Measurements from ENCODE around the gene GCK. TPM values are rescaled to one million over a fixed set of nuclear protein-coding genes. Genes with fewer than 3 reads are reported as not detected.

Gene GCK
- total and polyA plus RNA-seq, 2 donors (not counting 3 experiments of a cell fraction or from before 2014, with no cell fraction given): 0.17 to 0.51 TPM

DNA sequence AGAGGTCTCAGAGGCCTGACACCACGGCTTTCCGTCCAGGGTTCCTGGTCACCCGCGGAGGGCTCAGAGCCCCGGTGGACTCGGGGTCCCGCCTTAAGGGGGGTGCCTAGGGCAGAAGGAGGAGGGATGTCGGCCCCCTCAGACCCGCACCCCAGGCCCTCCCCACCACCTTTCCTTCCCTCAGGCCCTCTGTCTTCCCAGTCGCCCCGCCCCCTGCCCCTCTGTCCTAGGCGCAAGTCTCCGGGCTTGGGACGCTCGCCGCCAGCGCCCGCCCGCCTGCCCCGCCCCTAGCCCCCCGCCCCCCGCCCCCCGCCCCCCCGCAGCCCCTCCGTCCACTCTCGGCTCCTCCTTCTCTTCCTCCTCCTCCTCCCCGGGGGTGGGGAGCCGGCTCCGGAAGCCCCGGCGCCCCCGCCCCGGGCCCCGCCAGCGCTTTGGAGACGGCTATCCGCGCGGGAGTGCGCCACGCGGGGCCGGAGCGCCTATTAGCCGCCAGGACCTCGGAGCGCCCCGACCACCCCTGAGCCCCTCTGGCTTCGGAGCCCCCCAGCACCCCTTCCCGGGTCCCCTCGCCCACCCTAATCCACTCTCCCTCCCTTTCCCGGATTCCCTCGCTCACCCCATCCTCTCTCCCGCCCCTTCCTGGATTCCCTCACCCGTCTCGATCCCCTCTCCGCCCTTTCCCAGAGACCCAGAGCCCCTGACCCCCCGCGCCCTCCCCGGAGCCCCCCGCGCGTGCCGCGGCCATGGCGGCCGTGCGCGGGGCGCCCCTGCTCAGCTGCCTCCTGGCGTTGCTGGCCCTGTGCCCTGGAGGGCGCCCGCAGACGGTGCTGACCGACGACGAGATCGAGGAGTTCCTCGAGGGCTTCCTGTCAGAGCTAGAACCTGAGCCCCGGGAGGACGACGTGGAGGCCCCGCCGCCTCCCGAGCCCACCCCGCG lies 85.0 kb downstream of the GCK start, which contains the start of gene AEBP1:
AEBP1 (plus strand) TSS at position 423 of the 937 bp plus-strand sequence; CDS start at position 744, 321 bp downstream.
- H3K79me2 ChIP-seq (ENCODE audit: control insufficient read depth, insufficient read depth, low read length): peaks cover 5% of the 10 kb centered on the region
- no peaks in the 10 kb centered on the region for H3K36me3 ChIP-seq (ENCODE audit: control insufficient read depth in 2 of 2, extremely low read depth in 1 of 2, insufficient read depth in 2 of 2, low read length in 2 of 2)
- ChIA-PET CTCF (interaction anchor here (1.2 to 2.8 kb wide), 5 partner anchors 11 to 32 kb away, joined by 3 to 17 read pairs (median 6); partner anchors contain the start of gene POLD2), POLR2A (no interaction called here)
- DNase-seq (ENCODE audit: low read depth, low spot score) (peak; percentile 17), FAIRE-seq (no peak)
- H3K27me3 ChIP-seq (ENCODE audit: control insufficient read depth in 2 of 2, insufficient read depth in 2 of 2, low read length in 2 of 2): no peaks in the 10 kb centered on the region
- intact Hi-C loops (cut with micrococcal nuclease): loop anchor here (2.0 kb wide), 2 partner anchors 19 to 21 kb away; partner anchors contain the start of genes POLD2 and POLM
- H4K20me1 ChIP-seq (replicated peaks; ENCODE audit: control insufficient read depth, extremely low read depth, insufficient read depth, low read length): no peaks in the 10 kb centered on the region
- H3K4me3 ChIP-seq (replicated peaks in 1 of 3; ENCODE audit: insufficient read depth in 1 of 3, low read depth in 1 of 3, low read length in 3 of 3): peak within 1 kb of the TSS; percentile 9 to 76 (median 59)
- TSS peak; percentile 34 for BruUV-seq (replicated peaks)
- H3K9ac ChIP-seq (replicated peaks; ENCODE audit: extremely low read depth, insufficient read depth, low read length): peak within 1 kb of the TSS; percentile 23
- no peak within 1 kb of the TSS for H3K27ac ChIP-seq (ENCODE audit: insufficient read depth, low read depth, low read length)
- H3K9me1 ChIP-seq (replicated peaks; ENCODE audit: control insufficient read depth, extremely low read depth, insufficient read depth, low read length): no peaks in the 10 kb centered on the region
- no peaks in the 10 kb centered on the region for H3K9me3 ChIP-seq (replicated peaks; ENCODE audit: control insufficient read depth, insufficient read depth, low read length)
- H3K4me2 ChIP-seq (ENCODE audit: insufficient read depth, low read length): peak within 1 kb of the TSS; percentile 9
- H2AFZ ChIP-seq (ENCODE audit: low read depth, low read length): peak within 1 kb of the TSS; percentile 60
- TF ChIP-seq CTCF (IDR thresholded peaks at IDR 0.05; ENCODE audit: extremely low read depth in 1 of 2, insufficient read depth in 1 of 2, low read depth in 1 of 2, low read length in 2 of 2): no peak
- no peak for TF ChIP-seq POLR2AphosphoS5 (IDR thresholded peaks at IDR 0.05; ENCODE audit: insufficient read depth, low read depth, low read length)
- TF ChIP-seq JUN (IDR thresholded peaks at IDR 0.05; ENCODE audit: borderline replicate concordance, insufficient read depth, insufficient read length, low read depth): no peak
- TF ChIP-seq FOS (IDR thresholded peaks at IDR 0.05; ENCODE audit: borderline replicate concordance, insufficient read depth, low read length): no peak
- TF ChIP-seq, protein P1, sequence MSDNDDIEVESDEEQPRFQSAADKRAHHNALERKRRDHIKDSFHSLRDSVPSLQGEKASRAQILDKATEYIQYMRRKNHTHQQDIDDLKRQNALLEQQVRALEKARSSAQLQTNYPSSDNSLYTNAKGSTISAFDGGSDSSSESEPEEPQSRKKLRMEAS (IDR thresholded peaks at IDR 0.05; ENCODE audit: insufficient read depth, insufficient read length): no peak
- no peak for TF ChIP-seq POLR2A (IDR thresholded peaks at IDR 0.05; ENCODE audit: low read depth, low read length)
- TF ChIP-seq EZH2 (IDR thresholded peaks at IDR 0.05; ENCODE audit: borderline replicate concordance, low read depth, low read length, severe bottlenecking): no peak
- no peak for TF ChIP-seq GATA2 (IDR thresholded peaks at IDR 0.05; ENCODE audit: insufficient read depth, insufficient read length, low read depth, low read length)
- no peak for TF ChIP-seq MYC (IDR thresholded peaks at IDR 0.05; ENCODE audit: low read depth, low read length)
- dilution Hi-C loops (cut with MboI; ENCODE audit: extremely low pct_ligation_motif_present, low sequenced_read_pairs): no loop called here
- H3K4me1 ChIP-seq (ENCODE audit: control insufficient read depth, extremely low read depth, insufficient read depth, low read length): peaks cover 3% of the 10 kb centered on the region
